Type B pancreatic cell (in vitro differentiated cells): ENCODE measurements around the gene CDC42EP4. TPM values are rescaled to one million over a fixed set of nuclear protein-coding genes. Genes with fewer than 3 reads are reported as not detected.

Experiments
- DNase-seq: peaks from one replicate; pipeline ENCODE4 v3.0.0; 2021; ENCODE audit warnings: mixed read lengths; ENCODE audit not compliant: unreplicated experiment; ENCODE audit errors: extremely low spot score
- H3K27ac Mint-ChIP-seq: 2 replicates; pipeline ENCODE4 v1.8.0; 2021; ENCODE audit warnings: mild to moderate bottlenecking, mixed read lengths
- H3K27me3 Mint-ChIP-seq: 2 replicates; pipeline ENCODE4 v1.8.0; 2021; ENCODE audit warnings: mixed read lengths
- H3K36me3 Mint-ChIP-seq: 2 replicates; pipeline ENCODE4 v1.8.0; 2021; ENCODE audit warnings: mixed read lengths
- H3K4me1 Mint-ChIP-seq: one replicate; pipeline ENCODE4 v1.8.0; 2021; ENCODE audit warnings: mixed read lengths; ENCODE audit not compliant: unreplicated experiment
- H3K4me3 Mint-ChIP-seq: 2 replicates; pipeline ENCODE4 v1.8.0; 2021; ENCODE audit warnings: mild to moderate bottlenecking, mixed read lengths
- H3K9me3 Mint-ChIP-seq: 2 replicates; pipeline ENCODE4 v1.8.0; 2021; ENCODE audit warnings: mixed read lengths
- total RNA-seq: library from RNA; stranded (reverse); gene quantifications from 2 replicates; pipeline ENCODE4 v1.2.1, GENCODE V29; 2021; ENCODE audit warnings: low replicate concordance
- TF ChIP-seq, protein P1 (sequence below): fragments of 200-600 bp; sonication (generic); conservative IDR thresholded peaks from 2 replicates; pipeline ENCODE4 v1.5.0; 2021; ENCODE audit warnings: antibody characterized with exemption, mild to moderate bottlenecking

Gene CDC42EP4
- total RNA-seq, 1 donor from 2014 or later, result 78.8 TPM

DNA sequence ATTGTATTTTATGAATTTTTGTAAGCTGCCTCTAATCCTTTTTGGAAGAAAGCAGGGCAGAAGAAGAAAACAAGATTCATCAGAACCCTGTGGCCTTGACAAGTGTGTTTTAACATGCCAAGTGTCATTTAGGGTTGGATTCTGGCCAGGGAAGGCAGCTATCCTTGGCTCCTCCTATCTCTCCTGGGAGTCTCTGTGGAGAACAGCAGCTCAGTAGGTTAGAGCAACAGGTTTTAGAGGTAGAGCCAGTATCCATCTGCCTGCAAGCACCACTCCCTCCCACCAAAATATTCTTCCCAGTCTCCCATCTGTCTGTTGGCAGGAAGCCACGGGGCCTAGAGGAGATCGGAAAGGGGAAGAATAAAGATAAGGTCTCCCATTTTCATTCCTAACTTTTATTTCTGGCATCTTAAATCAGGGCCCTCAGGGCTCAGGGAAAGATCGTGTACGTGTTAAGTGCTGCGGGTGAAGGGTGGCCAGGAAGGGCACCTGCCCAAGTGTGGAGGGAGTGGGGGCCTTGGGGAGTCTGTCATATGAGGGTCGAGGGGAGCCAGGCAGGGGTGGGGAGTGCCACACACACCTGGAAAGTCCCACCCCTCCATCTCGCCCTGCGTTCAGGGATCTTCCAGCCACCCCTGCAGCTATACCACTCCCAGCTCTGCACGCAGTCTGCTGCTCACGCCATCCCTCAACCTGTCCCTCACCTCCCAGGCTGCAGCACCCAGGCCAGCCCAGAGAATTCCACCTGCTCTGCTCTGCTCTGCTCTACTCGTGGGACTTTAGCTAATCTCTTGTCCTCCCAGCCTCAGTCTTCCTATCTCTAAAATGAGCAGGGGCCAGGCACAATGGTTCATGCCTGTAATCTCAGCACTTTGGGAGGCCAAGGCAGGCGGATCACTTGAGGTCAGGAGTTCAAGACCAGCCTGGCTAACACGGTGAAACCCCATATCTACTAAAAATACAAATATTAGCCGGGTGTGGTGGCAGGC is 33.0 kb downstream of the CDC42EP4 start:
- Mint-ChIP-seq H3K9me3 (no peaks in the 10 kb centered on the region), H3K36me3 (peaks cover 5% of the 10 kb centered on the region), H3K27me3 (no peaks in the 10 kb centered on the region), H3K27ac (peak overlapping the region; percentile 60), H3K4me1 (peaks cover 23% of the 10 kb centered on the region), H3K4me3 (peak overlapping the region; percentile 69)
- TF ChIP-seq, protein P1, sequence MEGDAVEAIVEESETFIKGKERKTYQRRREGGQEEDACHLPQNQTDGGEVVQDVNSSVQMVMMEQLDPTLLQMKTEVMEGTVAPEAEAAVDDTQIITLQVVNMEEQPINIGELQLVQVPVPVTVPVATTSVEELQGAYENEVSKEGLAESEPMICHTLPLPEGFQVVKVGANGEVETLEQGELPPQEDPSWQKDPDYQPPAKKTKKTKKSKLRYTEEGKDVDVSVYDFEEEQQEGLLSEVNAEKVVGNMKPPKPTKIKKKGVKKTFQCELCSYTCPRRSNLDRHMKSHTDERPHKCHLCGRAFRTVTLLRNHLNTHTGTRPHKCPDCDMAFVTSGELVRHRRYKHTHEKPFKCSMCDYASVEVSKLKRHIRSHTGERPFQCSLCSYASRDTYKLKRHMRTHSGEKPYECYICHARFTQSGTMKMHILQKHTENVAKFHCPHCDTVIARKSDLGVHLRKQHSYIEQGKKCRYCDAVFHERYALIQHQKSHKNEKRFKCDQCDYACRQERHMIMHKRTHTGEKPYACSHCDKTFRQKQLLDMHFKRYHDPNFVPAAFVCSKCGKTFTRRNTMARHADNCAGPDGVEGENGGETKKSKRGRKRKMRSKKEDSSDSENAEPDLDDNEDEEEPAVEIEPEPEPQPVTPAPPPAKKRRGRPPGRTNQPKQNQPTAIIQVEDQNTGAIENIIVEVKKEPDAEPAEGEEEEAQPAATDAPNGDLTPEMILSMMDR, result no peak
- DNase-seq, result no peak

DNA sequence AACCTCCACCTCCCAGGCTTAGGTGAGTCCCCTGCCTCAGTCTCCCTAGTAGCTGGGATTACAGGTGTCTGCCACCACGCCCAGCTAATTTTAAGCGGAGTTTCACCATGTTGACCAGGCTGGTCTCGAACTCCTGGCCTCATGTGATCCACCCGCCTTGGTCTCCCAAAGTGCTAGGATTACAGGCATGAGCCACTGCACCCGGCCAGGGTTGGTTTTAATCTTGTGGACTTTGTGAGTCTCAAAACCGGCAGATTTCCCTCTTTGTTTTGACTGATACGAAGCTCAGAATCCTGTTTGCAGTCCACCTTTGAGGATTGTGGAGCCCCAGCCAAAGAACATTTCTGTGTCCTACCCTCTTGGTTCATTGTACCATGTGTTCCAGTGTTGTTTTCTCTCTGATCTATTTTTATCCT is 33.7 kb downstream of the CDC42EP4 start:
- Mint-ChIP-seq H3K27ac (peak overlapping the region; percentile 60), H3K4me1 (peaks cover 17% of the 10 kb centered on the region), H3K27me3 (no peaks in the 10 kb centered on the region), H3K36me3 (peaks cover 5% of the 10 kb centered on the region), H3K9me3 (no peaks in the 10 kb centered on the region), H3K4me3 (no peak overlapping the region)
- TF ChIP-seq, protein P1, result no peak
- DNase-seq, result no peak

DNA sequence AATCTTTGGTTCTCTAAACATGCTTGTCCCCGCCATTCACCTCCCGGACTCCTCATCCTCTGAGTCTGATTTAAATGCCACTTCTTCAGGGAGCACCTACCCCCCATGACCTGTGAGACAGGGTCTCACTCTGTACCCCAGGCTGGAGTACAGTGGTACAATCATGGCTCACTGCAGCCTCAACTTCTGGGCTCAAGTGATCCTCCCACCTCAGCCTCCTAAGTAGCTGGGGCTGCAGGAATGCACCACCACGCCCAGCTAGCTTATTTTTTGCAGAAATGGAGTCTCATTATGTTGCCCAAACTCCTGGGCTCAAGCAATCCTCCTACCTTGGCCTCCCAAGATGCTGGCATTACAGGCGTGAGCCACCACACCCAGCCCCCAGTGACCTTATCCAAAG is 37.3 kb downstream of the CDC42EP4 start:
- H3K27ac Mint-ChIP-seq, result no peak overlapping the region
- peaks cover 24% of the 10 kb centered on the region for H3K4me1 Mint-ChIP-seq
- no peak overlapping the region for H3K4me3 Mint-ChIP-seq
- TF ChIP-seq, protein P1, result no peak
- H3K27me3 Mint-ChIP-seq, result no peaks in the 10 kb centered on the region
- DNase-seq, result no peak
- H3K36me3 Mint-ChIP-seq, result peaks cover 5% of the 10 kb centered on the region
- no peaks in the 10 kb centered on the region for H3K9me3 Mint-ChIP-seq

DNA sequence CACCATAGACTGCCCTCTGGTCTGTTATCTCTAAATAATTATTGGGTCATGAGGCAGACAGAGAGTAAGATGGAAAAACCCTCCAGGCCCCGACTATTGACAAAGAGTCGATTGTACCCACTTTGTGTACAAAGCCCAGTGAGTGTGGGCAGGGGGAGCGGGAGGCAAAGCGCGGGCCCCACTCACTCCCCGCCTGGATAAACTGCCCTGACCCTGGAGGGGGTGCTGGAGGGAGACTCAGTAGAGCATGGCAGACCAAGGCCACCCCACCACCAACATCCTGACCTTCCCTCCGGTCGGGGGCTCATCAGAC is 38.9 kb downstream of the CDC42EP4 start:
- Mint-ChIP-seq H3K36me3 (no peaks in the 10 kb centered on the region), H3K4me3 (no peak overlapping the region), H3K9me3 (no peaks in the 10 kb centered on the region), H3K27ac (no peak overlapping the region), H3K4me1 (peaks cover 11% of the 10 kb centered on the region), H3K27me3 (no peaks in the 10 kb centered on the region)
- TF ChIP-seq, protein P1, result no peak
- no peak for DNase-seq

DNA sequence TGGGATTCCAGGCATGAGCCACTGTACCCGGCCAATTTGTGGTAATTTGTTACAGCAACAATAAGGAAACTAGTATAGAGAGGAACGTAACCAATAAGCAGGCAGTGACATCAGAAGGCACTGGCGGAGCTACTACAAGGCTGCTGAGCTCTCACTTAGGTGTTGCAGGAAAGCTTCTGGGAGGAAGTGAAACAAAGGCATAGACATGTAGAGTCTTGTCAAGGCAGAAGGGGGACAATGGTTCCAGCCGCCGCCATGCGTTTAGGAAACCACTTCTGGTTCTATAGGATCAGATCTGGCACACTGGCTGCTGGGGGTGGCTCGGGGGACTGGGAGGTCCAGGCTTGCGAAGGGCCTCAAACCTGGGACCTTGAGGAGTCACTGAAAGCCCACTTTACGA is 40.7 kb downstream of the CDC42EP4 start:
- H3K36me3 Mint-ChIP-seq, result no peaks in the 10 kb centered on the region
- no peak for DNase-seq
- TF ChIP-seq, protein P1, result no peak
- H3K4me3 Mint-ChIP-seq, result no peak overlapping the region
- no peaks in the 10 kb centered on the region for H3K9me3 Mint-ChIP-seq
- no peaks in the 10 kb centered on the region for H3K27me3 Mint-ChIP-seq
- no peak overlapping the region for H3K27ac Mint-ChIP-seq
- peaks cover 14% of the 10 kb centered on the region for H3K4me1 Mint-ChIP-seq
